Keratinocyte (primary cell): ENCODE data around the gene PIP4P1. TPM values are rescaled to one million over a fixed set of nuclear protein-coding genes. Genes with fewer than 3 reads are reported as not detected.

Experiments
- DNase-seq: peaks from one replicate; pipeline ENCODE4 v3.0.0-alpha.2; 2011; ENCODE audit warnings: low read depth, missing footprints, low spot score
- FAIRE-seq: peaks from 2 replicates; lab custom pipeline; 2011; peaks lifted over from hg19 to GRCh38; lab: Jason Lieb, UNC
- H2AFZ ChIP-seq: 2 replicates; pipeline ENCODE4 v1.6.0; 2012; ENCODE audit warnings: low read length, control low read depth, inconsistent platforms; ENCODE audit not compliant: control insufficient read depth
- H3K27ac ChIP-seq: 2 replicates; pipeline ENCODE4 v1.5.1; 2011; ENCODE audit warnings: low read length; ENCODE audit not compliant: control insufficient read depth, insufficient read depth
- H3K27me3 ChIP-seq: 3 replicates; pipeline ENCODE4 v1.6.0; 2011; ENCODE audit warnings: low read length; ENCODE audit not compliant: control insufficient read depth, insufficient read depth; ENCODE audit errors: extremely low read depth
- H3K36me3 ChIP-seq, 2 experiments: 2 replicates in 1 of 2; 3 replicates in 1 of 2; pipeline ENCODE4 v1.5.1; 2011; ENCODE audit warnings: low read length in 2 of 2, mild to moderate bottlenecking in 1 of 2; ENCODE audit not compliant: control insufficient read depth in 2 of 2, insufficient read depth in 2 of 2; ENCODE audit errors: extremely low read depth in 1 of 2
- H3K4me1 ChIP-seq: 3 replicates; pipeline ENCODE4 v1.5.1; 2011; ENCODE audit warnings: low read length; ENCODE audit not compliant: control insufficient read depth, insufficient read depth; ENCODE audit errors: extremely low read depth
- H3K4me2 ChIP-seq: 3 replicates; pipeline ENCODE4 v1.6.0; 2011; ENCODE audit warnings: low read depth, low read length; ENCODE audit not compliant: control insufficient read depth, insufficient read depth; ENCODE audit errors: extremely low read depth
- H3K4me3 ChIP-seq, 3 experiments: fragments of 200-600 bp in 1 of 3; sonication (generic) in 1 of 3; 2 replicates in 2 of 3; 3 replicates in 1 of 3; pipeline ENCODE4 v1.5.1; 2011 to 2016; ENCODE audit warnings: low read length in 3 of 3, mild to moderate bottlenecking in 3 of 3, control low read depth in 2 of 3, inconsistent platforms in 1 of 3, low read depth in 1 of 3, mixed read lengths in 1 of 3, mixed run types in 1 of 3, moderate library complexity in 1 of 3; ENCODE audit not compliant: control insufficient read depth in 2 of 3, insufficient read depth in 2 of 3; ENCODE audit errors: extremely low read depth in 1 of 3
- H3K79me2 ChIP-seq: 2 replicates; pipeline ENCODE4 v1.6.0; 2012; ENCODE audit warnings: low read length; ENCODE audit not compliant: control insufficient read depth, insufficient read depth
- H3K9ac ChIP-seq: 3 replicates; pipeline ENCODE4 v1.6.0; 2011; ENCODE audit warnings: low read length; ENCODE audit not compliant: control insufficient read depth, insufficient read depth; ENCODE audit errors: extremely low read depth
- H3K9me1 ChIP-seq: 3 replicates; pipeline ENCODE4 v1.6.0; 2011; ENCODE audit warnings: low read length; ENCODE audit not compliant: control insufficient read depth, insufficient read depth; ENCODE audit errors: extremely low read depth
- H3K9me3 ChIP-seq: 2 replicates; pipeline ENCODE4 v1.5.1; 2012; ENCODE audit warnings: low read depth, low read length; ENCODE audit not compliant: control insufficient read depth
- H4K20me1 ChIP-seq: 3 replicates; pipeline ENCODE4 v1.6.0; 2011; ENCODE audit warnings: low read length; ENCODE audit not compliant: control insufficient read depth, insufficient read depth; ENCODE audit errors: extremely low read depth
- EZH2 ChIP-seq: IDR thresholded peaks from one replicate; pipeline ENCODE4 v1.6.1; 2012; ENCODE audit warnings: inconsistent platforms, mild to moderate bottlenecking, low read length, moderate library complexity
- dilution Hi-C: fragments of 300-500 bp; cut with MboI; formaldehyde crosslinking; loops from one replicate; pipeline ENCODE4 v1.7.0; 2020; ENCODE audit warnings: low sequenced_read_pairs; ENCODE audit not compliant: extremely low pct_ligation_motif_present
- polyA plus RNA-seq, 5 experiments: library from polyadenylated mRNA; depleted of rRNA in 3 of 5; stranded (reverse) in 3 of 5; stranded (forward) in 1 of 5; unstranded in 1 of 5; fragments of >200 nt; gene quantifications; 1 replicate in 1 of 5; 2 replicates in 3 of 5; 3 replicates in 1 of 5; pipeline versions ENCODE4 v1.2.1 to v1.2.3, GENCODE V29; 2011 to 2012; ENCODE audit warnings: missing spikeins in 2 of 5, low read depth in 1 of 5, low replicate concordance in 1 of 5
- TF ChIP-seq, protein P1 (sequence below), 3 experiments: IDR thresholded peaks in 1 of 3; conservative IDR thresholded peaks in 1 of 3; optimal IDR thresholded peaks in 1 of 3; 2 replicates in 2 of 3; 3 replicates in 1 of 3; pipeline versions ENCODE3 to v1.5.1; 2011; ENCODE audit warnings: low read length in 3 of 3, mild to moderate bottlenecking in 3 of 3, moderate library complexity in 2 of 3, control low read depth in 1 of 3, inconsistent platforms in 1 of 3; ENCODE audit not compliant: insufficient read depth in 2 of 3; ENCODE audit errors: extremely low read depth in 1 of 3

Gene PIP4P1
- polyA plus RNA-seq, 1 donor (not counting 4 experiments of a cell fraction or from before 2014, with no cell fraction given): 35.6 TPM

GRCh38 chr14:20468764-20469241 lies 7.6 kb upstream of the PIP4P1 start:
- TF ChIP-seq, protein P1, sequence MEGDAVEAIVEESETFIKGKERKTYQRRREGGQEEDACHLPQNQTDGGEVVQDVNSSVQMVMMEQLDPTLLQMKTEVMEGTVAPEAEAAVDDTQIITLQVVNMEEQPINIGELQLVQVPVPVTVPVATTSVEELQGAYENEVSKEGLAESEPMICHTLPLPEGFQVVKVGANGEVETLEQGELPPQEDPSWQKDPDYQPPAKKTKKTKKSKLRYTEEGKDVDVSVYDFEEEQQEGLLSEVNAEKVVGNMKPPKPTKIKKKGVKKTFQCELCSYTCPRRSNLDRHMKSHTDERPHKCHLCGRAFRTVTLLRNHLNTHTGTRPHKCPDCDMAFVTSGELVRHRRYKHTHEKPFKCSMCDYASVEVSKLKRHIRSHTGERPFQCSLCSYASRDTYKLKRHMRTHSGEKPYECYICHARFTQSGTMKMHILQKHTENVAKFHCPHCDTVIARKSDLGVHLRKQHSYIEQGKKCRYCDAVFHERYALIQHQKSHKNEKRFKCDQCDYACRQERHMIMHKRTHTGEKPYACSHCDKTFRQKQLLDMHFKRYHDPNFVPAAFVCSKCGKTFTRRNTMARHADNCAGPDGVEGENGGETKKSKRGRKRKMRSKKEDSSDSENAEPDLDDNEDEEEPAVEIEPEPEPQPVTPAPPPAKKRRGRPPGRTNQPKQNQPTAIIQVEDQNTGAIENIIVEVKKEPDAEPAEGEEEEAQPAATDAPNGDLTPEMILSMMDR (optimal IDR thresholded peaks at IDR 0.05 in 1 of 3, IDR thresholded peaks at IDR 0.05 in 1 of 3, conservative IDR thresholded peaks at IDR 0.05 in 1 of 3; ENCODE audit: extremely low read depth in 1 of 3, insufficient read depth in 2 of 3, low read length in 3 of 3): no peak
- no peak for TF ChIP-seq EZH2

GRCh38 chr14:20460458-20461224 lies 593 bp downstream of the PIP4P1 start:
- Histone ChIP-seq H3K36me3 (peaks cover 22 to 23% of the 10 kb centered on the region in 2 experiments), H3K4me2 (peak overlapping the region; percentile 93), H3K4me3 (peak overlapping the region; percentile 76 to 88 (median 87)), H3K9ac (peak overlapping the region; percentile 84), H3K27me3 (no peaks in the 10 kb centered on the region), H4K20me1 (peaks cover 3% of the 10 kb centered on the region), H2AFZ (peak overlapping the region; percentile 55), H3K79me2 (peaks cover 43% of the 10 kb centered on the region), H3K27ac (peak overlapping the region; percentile 75), H3K9me3 (no peaks in the 10 kb centered on the region), H3K9me1 (no peaks in the 10 kb centered on the region), H3K4me1 (peaks cover 26% of the 10 kb centered on the region)
- DNase-seq (no peak), FAIRE-seq (no peak)
- no peak for TF ChIP-seq EZH2
- TF ChIP-seq, protein P1 (optimal IDR thresholded peaks at IDR 0.05 in 1 of 3, IDR thresholded peaks at IDR 0.05 in 1 of 3, conservative IDR thresholded peaks at IDR 0.05 in 1 of 3; ENCODE audit: extremely low read depth in 1 of 3, insufficient read depth in 2 of 3, low read length in 3 of 3): no peak
- dilution Hi-C loops: no loop called here

More at GRCh38 chr14:20468764-20469241, 7.6 kb upstream of the PIP4P1 start:
- no peaks in the 10 kb centered on the region for H3K9me1 ChIP-seq
- no peaks in the 10 kb centered on the region for H3K27me3 ChIP-seq
- DNase-seq (no peak), FAIRE-seq (no peak)
- H3K4me1 ChIP-seq: peaks cover 18% of the 10 kb centered on the region
- peaks cover 43% of the 10 kb centered on the region for H3K79me2 ChIP-seq
- dilution Hi-C loops: no loop called here
- peaks cover 4% of the 10 kb centered on the region for H4K20me1 ChIP-seq
- H2AFZ ChIP-seq: no peak overlapping the region
- peak overlapping the region; percentile 91 for H3K27ac ChIP-seq
- H3K4me2 ChIP-seq: peak overlapping the region; percentile 92
- no peaks in the 10 kb centered on the region for H3K9me3 ChIP-seq
- peak overlapping the region; percentile 97 for H3K9ac ChIP-seq
- peaks cover 7 to 21% of the 10 kb centered on the region in 2 experiments for H3K36me3 ChIP-seq
- peak overlapping the region; percentile 79 to 93 (median 87) for H3K4me3 ChIP-seq
